ENCODE measurements around the gene RPE65.
"Not testable (repeated sequence)": the region's sequence is repeated elsewhere in the genome, so short reads cannot be mapped to it uniquely, and the experiment has no call there.

RPE65 gene

DNA sequence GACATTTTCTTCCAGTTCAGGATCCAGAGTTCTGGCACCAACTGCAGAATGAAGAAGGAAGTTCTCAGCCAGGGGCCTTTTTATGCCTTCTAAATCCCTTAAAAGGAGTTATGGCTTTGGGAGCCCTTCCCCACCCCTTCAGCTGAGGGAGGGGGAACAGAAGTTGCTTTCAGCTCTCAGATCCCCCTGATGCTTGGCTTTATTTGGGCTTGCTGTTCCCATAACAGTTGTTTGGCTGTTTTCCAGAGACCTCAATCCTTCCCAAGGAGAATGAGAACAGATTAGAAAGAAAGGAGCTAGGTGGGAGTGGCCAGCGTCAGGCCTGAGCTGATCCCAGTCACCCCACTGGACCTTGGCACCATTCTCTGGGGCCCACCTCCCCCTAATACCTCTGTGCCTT is at the start of gene RPE65:
RPE65 (minus strand) TSS at position 54 of the 400 bp plus-strand sequence; CDS start at position 5, 49 bp downstream.
- DNase-seq, result no peak

DNA sequence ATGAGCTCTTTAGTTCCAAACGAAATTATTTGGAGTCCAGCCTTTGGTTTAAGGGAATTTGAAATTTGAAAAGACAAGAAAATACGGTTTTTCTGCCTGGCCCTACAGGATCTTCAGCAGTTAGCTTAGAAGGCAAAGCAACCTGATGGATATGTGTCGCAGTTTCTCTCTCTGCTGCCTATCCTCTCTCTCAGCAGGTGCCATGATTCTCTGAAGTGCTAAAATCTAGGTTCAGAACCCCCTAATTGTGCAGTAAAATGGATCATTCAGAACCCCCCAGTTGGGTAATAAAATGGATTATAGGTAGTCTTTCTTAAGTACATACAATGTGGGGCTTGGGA is 47.6 kb upstream of the RPE65 start:
- no peak for DNase-seq

DNA sequence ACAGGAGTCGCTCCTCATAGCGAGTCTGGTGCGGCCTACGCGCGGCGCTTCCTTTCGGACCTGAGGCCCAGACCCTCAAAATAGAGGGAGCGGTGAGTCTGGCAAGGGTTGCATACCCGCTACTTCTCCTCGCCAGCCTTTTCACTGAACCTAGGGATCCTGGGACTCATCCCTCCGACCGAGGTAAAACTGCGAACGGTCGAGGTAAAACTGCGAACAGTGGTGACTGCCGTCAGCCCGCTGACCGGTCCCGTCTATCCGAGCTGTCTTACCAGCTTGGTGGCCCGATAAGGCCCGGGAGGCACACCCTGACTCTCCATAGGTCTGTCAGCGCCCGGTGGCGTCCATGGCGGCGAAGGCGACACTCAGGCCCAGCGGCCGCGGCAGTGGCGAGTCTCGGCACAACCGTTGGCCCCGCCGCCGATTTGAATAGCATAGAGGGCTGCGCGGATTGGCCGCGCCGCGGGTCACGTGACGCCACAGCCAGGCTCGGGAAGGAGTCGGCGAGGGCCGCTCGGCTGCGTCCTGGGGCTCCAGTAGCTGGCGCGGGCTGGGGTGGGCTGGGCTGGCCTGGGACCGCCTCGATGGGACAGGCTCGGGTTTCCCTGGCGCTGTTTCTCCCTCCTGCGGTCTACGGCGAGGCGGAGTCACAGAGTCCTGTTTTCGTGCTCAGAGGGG is 47.1 kb upstream of the RPE65 start, which contains the start of gene DEPDC1:
DEPDC1 (minus strand) TSS at position 403 of the 678 bp plus-strand sequence; CDS start at position 320, 83 bp downstream.
- DNase-seq, result peak; percentile 93

DNA sequence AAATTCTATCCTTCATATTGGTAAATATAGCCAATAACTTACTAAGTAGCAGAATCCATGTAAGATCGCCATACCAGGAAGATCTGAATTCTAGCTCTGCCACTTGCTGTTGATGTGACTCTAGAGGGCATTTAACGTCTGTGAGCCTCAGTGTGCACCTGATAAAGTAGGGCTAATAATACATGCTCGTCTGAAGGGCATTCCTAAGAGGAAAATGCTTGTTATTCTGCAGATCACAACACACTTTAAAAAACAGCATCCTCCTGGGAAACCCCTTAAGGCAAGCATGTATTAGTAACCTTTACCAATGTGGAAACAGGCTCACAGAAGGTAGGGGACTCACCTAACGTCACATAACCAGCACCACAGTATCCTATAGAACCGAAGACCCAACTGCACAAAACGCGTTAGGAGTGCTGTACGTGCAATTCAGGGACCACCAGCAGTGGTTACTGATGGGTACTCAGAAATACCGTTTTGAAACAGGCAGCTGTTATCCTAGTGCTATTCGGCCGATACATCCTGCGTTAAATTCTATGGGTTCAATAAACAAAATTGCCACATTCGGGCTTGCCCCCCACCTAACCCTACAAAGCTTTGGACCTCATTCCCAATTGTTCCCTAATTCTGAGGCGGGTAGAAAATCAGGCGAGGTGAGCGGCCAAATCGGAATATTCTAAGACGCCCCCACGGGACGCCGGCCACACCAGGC is 46.4 kb upstream of the RPE65 start:
- no peak for DNase-seq

DNA sequence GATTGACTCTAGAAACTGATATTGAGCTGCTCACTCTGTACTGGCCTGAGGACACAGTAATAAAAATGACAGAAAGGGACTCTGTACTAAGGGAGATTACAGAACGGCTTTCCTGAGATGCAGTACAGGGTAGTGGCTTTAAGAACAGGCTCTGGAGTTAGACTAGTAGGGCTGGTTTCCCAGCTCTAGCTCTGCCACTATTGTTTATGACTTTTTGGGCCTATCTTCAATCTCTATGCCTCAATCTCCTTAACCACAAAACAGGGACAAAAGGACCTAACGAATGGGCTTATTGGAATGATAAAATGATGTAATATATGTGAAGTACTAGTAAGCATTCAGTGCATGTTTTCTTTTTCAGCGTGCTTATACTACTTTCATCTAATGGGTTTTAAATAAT is 45.8 kb upstream of the RPE65 start:
- DNase-seq, result no peak

DNA sequence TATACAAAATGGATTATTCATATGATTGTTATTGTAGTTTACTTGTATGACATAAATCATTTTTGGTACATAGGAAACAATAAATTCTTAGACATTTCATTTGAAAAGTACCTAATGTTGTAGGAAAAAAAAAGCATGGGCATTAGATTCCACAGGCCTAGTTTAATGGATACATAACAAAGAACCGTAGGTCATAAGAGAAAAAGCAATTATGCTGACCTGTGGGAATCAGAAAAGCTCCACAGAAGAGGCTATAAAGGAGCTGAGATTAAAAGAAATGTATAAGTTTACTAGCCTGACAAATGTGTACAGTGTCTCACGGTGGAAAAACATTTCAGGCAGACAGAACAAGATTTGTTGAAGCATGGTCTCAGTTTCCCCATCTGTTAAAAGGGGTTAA is 43.4 kb upstream of the RPE65 start:
- no peak for DNase-seq

DNA sequence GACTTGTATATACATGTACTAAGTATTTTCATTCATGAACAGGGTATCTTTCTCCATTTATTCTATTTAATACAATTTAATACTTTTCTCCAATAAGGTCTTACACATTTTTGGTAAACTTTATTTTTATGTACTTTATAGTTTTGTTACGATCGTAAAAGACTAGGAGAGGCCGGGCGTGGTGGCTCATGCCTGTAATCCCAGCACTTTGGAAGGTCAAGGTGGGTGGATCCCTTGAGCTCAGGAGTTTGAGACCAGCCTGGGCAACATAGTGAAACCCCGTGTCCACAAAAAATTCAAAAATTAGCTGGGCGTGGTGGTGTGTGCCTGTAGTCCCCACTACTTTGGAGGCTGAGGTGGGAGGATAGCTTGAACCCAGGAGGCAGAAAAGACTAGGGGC is 42.5 kb upstream of the RPE65 start:
- not testable (repeated sequence) for DNase-seq

DNA sequence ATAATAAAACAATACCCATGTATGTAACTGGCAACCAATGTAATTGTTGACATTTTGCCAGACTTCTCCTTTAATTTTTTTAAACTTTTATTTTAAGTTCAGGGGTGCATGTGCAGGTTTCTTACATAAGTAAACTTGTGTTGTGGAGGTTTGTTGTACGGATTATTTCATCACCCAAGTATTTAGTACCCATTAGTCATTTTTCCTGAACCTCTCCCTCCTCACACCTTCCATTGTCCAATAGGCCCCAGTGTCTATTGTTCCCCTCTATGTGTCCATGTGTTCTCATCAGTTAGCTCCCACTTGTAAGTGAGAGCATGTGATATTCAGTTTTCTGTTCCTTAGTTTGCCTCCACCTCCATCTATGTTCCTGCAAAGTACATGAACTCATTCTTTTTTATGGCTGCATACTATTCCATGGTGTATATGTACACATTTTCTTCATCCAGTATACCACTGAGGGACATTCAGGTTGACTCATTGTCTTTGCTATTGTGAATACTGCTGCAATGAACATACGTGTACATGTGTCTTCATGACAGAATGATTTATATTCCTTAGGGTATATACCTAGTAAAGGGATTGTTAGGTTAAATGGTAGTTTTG is 40.4 kb upstream of the RPE65 start:
- DNase-seq, result no peak

DNA sequence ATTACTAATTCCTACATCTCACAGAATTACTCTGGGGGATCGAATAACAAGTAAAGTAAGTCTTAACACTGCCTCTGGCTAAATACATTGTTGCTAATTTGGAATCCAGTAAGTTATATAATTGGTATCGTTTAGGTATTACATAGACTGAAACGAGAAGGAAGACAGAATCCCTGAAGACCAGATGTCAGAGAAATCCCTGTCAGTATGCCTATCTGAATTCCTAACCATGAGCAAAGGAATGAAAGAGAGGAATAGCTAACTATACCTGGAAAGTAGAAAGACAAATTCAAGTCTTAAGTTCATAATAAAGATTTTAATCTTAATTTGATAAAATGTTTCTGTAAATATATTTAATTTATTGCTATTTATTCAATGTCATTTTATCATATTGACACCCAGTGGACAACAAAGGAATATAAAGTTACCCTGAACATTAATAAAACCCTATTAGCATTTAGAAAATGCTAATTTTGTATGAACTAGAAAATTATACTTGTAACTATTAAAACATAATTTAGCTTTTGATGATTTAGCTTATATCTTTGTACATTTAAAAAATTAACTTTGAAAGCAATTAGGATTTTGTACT is 35.8 kb upstream of the RPE65 start:
- DNase-seq, result no peak

DNA sequence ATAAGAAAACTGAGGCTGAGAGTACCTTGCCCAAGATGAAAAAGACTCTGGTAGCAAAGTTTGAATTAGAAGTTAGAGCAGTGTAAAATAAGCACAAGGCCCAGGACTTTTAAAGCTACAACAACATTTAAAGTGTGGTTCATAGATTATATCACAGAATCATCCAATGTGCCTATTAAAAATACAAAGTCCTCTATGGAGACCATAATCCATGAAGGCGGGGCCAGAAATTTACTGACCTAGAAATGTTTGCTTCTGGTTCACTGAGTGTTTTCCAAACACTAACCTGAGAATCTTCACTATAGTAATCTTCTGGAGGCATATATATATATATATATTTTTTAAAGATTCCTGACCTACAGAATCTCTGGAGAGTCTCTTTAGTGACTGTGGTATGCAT is 34.9 kb upstream of the RPE65 start:
- DNase-seq, result no peak

DNA sequence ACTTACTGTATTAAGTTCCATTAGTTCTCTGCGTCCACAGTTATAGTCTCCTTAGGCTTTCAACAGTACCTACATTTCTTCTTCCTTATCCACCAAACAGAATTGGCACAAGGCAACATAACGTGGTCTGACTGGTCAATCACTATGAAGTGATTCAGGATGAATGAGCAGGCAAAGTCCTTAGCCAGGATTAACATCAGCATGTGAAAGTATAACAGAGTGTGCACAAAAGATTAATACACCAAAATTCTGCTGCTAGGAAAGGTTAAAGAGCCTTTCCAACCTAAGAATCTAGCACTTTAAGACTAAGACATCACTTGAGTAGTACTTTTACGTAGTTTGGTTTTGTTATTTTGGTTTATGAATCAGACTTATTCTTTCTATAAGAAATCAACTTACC is 31.3 kb upstream of the RPE65 start:
- no peak for DNase-seq

DNA sequence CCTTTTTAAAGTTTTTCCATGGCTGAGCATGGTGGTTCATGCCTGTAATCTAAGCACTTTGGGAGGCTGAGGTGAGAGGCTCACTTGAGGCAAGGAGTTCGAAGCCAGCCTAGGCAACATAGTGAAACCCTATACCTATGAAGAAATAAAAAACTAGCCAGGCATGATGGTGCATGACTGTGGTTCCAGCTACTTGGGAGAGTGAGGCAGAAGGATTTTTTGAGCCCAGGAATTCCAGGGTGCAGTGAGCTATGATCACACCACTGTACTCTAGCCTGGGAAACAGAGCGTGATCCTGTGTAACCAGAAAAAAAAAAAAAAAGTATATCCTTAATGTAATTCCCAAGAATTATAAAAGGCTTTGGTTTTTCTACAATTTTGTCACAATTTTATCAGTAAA is 29.7 kb upstream of the RPE65 start:
- DNase-seq, result no peak

DNA sequence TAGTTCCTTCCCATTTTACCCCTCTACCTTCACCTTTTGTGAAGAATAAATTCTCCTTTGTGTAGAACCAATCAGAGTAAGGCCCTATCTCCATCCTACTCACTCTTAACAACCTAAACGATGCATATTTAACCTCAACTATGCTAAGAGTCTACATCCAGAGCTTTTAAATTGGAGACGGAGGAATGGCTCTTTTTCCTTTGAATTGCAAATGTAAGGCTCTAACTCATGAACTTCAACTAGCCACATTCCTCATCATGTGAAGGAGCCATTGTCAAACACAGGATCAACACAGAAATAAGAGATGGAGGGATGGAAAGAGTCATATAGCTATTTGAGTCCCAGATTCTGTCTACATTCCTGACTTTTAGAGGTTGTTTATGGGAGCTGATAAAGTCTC is 28.9 kb upstream of the RPE65 start:
- DNase-seq, result no peak

DNA sequence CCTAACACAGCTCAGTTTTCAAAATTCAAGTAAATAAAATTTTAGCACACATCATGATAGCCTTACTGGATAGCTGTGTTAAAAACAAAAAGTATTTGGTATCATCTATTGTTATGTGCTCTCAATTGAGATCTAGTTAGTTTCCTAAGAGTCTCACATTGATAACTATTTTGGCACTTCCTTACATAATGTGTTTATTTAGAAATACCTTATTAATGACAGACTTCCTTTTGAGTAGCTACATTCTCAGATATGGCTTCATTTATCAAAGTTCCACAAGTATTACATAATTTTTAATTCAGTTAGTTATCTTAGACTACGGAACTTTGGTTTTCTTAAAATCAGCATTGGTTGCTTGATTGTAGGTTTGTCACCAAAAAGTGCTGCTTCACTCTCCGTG is 26.9 kb upstream of the RPE65 start:
- not testable (repeated sequence) for DNase-seq

DNA sequence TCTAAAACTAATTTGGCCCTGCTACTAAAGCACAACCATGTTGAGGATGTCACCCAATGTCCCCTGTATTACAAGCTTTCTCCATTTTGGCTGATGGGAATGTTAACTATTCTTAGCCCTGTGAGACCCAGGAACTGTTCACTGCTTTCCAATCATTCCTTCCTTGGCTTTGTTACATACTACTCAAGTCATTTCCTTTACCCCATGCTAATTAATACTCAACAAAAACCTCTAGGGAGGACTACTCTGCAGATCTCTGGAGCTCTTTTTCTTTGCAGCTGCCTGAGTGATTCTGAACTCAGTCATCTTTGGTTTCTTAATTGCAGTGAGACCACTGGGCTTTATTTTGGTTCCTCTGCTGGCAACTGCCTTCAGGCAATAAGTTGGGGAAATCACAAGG is 23.3 kb upstream of the RPE65 start:
- DNase-seq, result no peak

DNA sequence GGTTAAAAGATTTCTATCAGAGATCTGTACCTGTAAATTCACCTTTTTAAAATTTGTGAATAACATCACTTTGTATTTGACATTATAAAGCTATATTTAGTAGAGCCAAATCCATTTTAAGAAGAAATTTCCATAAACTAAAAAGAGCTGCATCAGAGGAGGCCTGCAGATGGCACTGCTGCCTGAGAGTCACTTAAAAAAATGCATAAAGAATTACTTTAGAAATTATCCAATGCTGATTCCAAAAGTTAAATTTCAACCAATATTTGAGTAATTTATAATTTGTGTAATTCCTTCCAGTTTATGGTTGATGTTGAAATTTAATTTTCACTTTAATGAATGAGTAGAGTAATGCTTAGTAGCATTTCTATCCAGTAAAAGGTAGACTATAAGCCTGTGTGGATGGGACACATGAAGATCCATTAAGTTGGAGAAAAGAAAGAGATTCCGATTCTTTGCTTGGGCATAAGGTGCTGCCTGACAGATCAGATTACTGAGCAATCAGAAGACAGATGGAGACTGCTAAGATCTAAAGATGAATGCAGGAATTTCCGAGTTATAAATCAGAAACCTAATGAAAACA is 20.7 kb upstream of the RPE65 start:
- no peak for DNase-seq

DNA sequence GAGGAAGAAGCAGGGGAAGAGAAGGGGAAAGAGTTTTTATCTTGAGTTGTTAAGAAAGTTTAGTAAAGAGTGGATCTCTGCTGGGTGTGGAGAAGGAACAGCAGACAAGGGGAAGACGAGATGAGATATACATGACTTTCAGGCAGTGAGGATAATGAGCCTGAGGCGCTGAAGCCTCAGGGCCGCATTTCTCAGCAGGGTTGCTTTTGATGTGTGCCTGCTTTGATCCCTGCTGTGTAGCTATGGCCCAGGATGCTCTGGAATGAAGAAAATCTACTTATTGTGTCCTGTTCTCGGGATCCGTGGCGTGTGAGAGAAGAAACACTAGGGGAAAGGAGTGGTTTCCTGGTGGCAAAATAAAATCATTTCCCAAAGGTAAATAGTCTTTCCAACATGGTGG is 15.1 kb upstream of the RPE65 start:
- no peak for DNase-seq

DNA sequence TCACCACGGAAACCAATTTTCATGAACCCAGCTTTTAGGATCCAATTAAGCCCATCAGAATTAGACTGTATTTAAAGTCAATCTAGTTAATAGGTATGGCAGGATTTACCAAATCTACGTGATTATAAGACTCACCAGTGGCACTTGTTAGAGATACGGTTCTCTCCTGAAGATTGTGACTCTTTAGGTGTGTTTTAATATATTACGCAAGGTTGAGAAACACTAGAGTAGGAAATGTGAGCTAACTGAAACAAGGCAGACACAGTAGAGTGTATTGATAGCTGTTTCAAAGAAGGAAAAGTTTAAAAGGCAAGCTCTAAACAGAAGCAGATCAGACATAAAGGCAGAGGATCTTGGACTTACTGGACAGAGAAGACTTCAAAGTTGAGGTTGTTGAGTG is 11.2 kb upstream of the RPE65 start:
- DNase-seq, result no peak

DNA sequence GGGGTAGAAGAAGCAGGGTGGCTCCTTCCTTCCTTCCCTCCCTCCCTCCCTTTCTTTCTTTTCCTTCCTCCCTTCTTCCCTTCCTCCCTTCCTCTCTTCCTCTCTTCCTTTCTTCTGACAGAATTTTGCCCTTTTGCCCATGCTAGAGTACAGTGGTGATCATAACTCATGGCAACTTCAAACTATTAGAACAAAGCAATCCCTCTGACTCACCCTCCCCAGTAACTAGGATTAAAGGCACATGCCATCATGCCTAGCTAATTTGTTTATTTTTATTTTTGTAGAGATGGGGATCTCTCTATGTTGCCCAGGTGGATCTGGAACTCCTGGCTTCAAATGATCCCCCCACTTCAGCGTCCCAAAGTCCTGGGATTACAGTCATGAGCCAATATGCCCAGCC is 10.0 kb upstream of the RPE65 start:
- no peak for DNase-seq

DNA sequence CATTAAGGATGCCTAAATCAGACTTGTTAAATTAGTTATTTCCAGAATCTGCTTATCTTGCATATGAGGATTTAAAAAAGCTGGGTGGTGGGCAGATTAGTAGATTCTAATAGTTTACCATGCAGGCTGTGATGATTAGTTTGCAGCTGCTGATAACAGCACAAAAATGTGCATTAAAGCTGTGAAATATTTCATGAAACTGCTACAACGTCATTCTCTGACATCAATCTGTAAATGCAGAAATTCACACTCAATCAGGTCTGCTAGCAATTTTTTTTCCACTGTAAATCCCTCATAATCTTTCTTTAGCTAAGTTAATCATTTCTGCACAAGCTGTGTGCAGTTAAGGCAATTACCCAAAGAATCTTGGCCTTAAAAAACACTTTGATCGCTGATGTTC is 9.3 kb upstream of the RPE65 start:
- no peak for DNase-seq

DNA sequence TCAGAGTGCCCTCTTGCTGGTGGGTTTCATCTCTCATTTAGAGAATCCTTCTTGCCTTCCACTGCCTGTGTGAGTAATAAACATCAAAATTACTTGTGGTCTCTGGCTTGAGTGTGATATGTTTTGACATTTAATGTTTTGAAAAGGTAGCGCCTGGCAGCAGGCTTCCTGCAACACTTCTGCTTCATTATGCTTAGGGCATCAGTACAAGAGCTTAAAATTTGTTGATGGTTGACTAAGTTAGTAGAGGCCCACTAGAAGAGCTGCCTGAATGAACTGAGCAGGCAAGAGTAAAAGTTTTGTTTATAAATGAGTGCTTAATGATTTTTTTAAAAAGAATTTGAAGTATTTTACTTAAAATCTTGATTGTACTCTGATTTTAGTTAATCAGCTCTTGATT is 6.4 kb upstream of the RPE65 start:
- DNase-seq, result no peak

DNA sequence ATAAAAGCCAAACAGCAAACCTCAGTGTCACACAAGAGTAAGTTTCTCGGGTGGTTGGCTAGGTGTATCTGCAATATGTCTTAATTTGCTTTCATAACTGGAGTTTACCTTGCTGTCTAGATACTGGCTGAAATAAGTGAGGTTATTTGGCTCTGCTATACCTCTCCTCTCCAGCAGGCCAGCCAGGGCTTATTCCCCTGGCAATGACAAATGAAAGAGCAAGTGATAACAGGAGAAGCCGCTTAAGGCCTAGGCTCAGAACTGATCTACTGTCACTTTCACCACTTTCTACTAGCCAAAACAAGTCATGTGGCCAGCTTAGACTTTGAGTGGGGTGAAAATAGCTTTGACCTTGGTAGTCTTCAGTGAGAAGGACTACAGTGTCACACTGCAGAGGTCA is 4.8 kb upstream of the RPE65 start:
- DNase-seq, result no peak

DNA sequence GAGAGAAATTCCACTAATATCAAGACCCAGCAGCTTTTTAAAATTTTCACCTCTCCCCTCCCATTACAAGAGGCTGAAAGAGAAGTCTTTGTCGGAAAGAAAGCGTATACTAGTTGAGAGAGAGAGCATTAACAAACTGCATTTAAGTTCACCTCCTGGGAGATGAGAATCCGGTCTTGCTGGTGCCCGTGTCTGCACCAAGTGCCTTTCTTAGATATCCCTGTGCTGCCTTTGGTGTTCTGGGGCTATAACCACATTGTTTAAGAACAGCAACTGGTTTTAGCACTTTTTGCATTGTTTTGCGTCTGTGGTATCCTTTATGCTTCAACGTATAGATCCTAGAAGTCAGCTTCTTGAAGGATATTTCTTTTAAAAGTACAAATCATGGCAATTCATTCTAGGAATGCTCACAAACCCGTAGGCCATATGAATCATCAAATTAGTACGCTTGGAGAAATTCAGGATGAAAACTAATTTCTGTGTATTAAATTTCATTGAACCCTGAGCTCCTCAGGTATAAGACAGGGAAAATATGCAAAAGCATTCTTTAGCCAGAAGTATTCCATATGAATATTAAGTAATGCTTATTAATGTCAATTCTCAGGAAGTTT is 3.4 kb upstream of the RPE65 start:
- no peak for DNase-seq
